Aorta (tissue), 5 donors: ENCODE measurements around the gene MDK. TPM values are rescaled to one million over a fixed set of nuclear protein-coding genes. Genes with fewer than 3 reads are reported as not detected.

Experiments
- ATAC-seq: fragments of 200-7000 bp; cut with Tn5 transposase; one replicate; pipeline ENCODE4 v1.9.1; 2022; ENCODE audit warnings: moderate library complexity; ENCODE audit not compliant: low FRiP score
- DNase-seq, 2 donors: peaks; one replicate each; pipeline ENCODE4 v3.0.0-alpha.2; 2020
- H3K27ac ChIP-seq, 2 donors: one replicate each; pipeline ENCODE4 v1.5.1; 2013; ENCODE audit warnings: low read length in 2 of 2, mild to moderate bottlenecking in 2 of 2, moderate library complexity in 2 of 2, control low read depth in 1 of 2, inconsistent platforms in 1 of 2, low read depth in 1 of 2
- H3K27me3 ChIP-seq, 2 donors: one replicate each; pipeline ENCODE4 v1.6.1; 2013; ENCODE audit warnings: control low read depth in 1 of 2, low read length in 1 of 2, mild to moderate bottlenecking in 1 of 2, moderate library complexity in 1 of 2; ENCODE audit not compliant: insufficient read depth in 2 of 2, control insufficient read depth in 1 of 2
- H3K36me3 ChIP-seq, 2 donors: one replicate each; pipeline ENCODE4 v1.6.1; 2013; ENCODE audit warnings: control low read depth in 1 of 2, low read length in 1 of 2, mild to moderate bottlenecking in 1 of 2; ENCODE audit not compliant: insufficient read depth in 2 of 2, control insufficient read depth in 1 of 2
- H3K4me1 ChIP-seq, 2 donors: one replicate each; pipeline ENCODE4 v1.6.1; 2013; ENCODE audit warnings: low read length in 2 of 2, control low read depth in 1 of 2, mild to moderate bottlenecking in 1 of 2, moderate library complexity in 1 of 2; ENCODE audit not compliant: insufficient read depth in 2 of 2, control insufficient read depth in 1 of 2
- H3K4me3 ChIP-seq, 2 donors: one replicate each; pipeline ENCODE4 v1.5.1; 2013; ENCODE audit warnings: low read length in 2 of 2, control low read depth in 1 of 2, mild to moderate bottlenecking in 1 of 2
- H3K9me3 ChIP-seq: one replicate; pipeline ENCODE4 v1.6.1; 2013; ENCODE audit warnings: mild to moderate bottlenecking, low read length; ENCODE audit not compliant: control insufficient read depth
- intact Hi-C, 2 donors: fragments of 100-400 bp; cut with DNase I; formaldehyde crosslinking; loops; one replicate each; pipeline versions ENCODE4 v1.14.2 to v1.15.0; 2022
- microRNA-seq, 2 donors: library from miRNA; unstranded; fragments of <30 nt; microRNA quantifications; one replicate each; pipeline ENCODE4 v1.2.0, GENCODE V29; 2020
- polyA plus RNA-seq, 2 donors: library from polyadenylated mRNA; stranded (reverse); fragments of 200-250 nt; gene quantifications; one replicate each; pipeline ENCODE4 v1.2.3, GENCODE V29; 2013
- total RNA-seq, 2 donors: library from RNA; stranded (reverse); fragmentation: NEBNext Ultra II Directional; extraction: Animal tissue kit (Norgen Biotek cat#: 25700); gene quantifications; one replicate each; pipeline ENCODE4 v1.2.1, GENCODE V29; 2021
- donor health status: healthy with polysubstance abuse.
- donor health status: Bipolar disorder and iron deficiency.
- donor health status: DM: no; HTN: no; CAD: no.
- donor health status: DM: no; HTN: no; CAD: no.
- donor health status: DM: yes; HTN: yes; CAD: no.

The MDK gene
- total and polyA plus RNA-seq, 4 donors, result 11.8 to 40.3 (median 19.6) TPM

DNA sequence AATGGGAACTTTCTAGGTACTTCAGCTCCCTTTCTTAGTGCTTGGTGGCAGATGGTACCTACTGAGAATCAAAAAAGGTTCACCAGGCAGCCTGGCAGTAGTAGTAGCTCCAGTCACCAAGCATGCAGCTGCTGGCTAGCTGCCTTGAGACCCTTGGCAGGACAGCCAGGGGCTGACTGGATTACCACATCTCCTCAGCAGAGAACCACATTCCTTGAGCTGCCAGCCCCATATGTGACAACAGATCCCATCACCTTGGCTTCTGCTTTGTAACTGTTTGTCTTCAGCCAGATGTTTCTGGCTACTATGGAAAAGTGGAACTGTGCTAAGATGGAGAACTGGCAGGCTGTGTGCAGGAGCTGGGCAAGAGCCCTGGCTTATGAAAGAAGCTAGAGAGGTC is 49.7 kb downstream of the MDK start:
- Histone ChIP-seq H3K27ac (no peak overlapping the region), H3K36me3 (peaks cover 6 to 15% of the 10 kb centered on the region in 2 donors), H3K27me3 (no peaks in the 10 kb centered on the region), H3K4me1 (no peaks in the 10 kb centered on the region), H3K4me3 (no peak overlapping the region), H3K9me3 (no peaks in the 10 kb centered on the region)
- ATAC-seq, result no peak
- intact Hi-C loops, result no loop called here
- no peak for DNase-seq

Small RNA genes lying within 50 kb of the gene (microRNA-seq; reads per million reads assigned to microRNA genes)
- 0 reads per million in 2 donors for gene MIR4688

Other genes starting within 250 kb of the MDK start
- 10 to 100 TPM; 10.5 to 18.4 TPM for gene CREB3L1, start 104.0 kb upstream of the MDK start, total RNA-seq
- gene CREB3L1, start 104.0 kb upstream of the MDK start, polyA plus RNA-seq, result 1 to 10 TPM; 6.9 to 8.5 TPM
- gene DGKZ, start 34.2 kb upstream of the MDK start, total RNA-seq, result 10 to 100 TPM; 36.1 to 61.1 TPM
- gene DGKZ, start 34.2 kb upstream of the MDK start, polyA plus RNA-seq, result 10 to 100 TPM; 15.8 to 33.4 TPM
- under 1 TPM in 1 of 2 donors, not detected in 1; 0.29 TPM for gene CHRM4, start 10.1 kb downstream of the MDK start, total RNA-seq
- gene CHRM4, start 10.1 kb downstream of the MDK start, polyA plus RNA-seq, result 1 to 10 TPM in 1 of 2 donors, under 1 TPM in 1; 0.28 to 1.9 TPM
- gene AMBRA1, start 212.4 kb downstream of the MDK start, total RNA-seq, result 10 to 100 TPM; 27.8 to 35.0 TPM
- 1 to 10 TPM; 2.6 to 5.8 TPM for gene AMBRA1, start 212.4 kb downstream of the MDK start, polyA plus RNA-seq
- gene HARBI1, start 235.6 kb downstream of the MDK start, total RNA-seq, result 1 to 10 TPM; 2.3 to 3.0 TPM
- gene HARBI1, start 235.6 kb downstream of the MDK start, polyA plus RNA-seq, result 1 to 10 TPM; 2.1 to 2.3 TPM
- gene ATG13, start 235.9 kb downstream of the MDK start, total RNA-seq, result 10 to 100 TPM; 59.6 to 72.7 TPM
- gene ATG13, start 235.9 kb downstream of the MDK start, polyA plus RNA-seq, result 10 to 100 TPM; 29.9 to 46.5 TPM